HEK293 (cell line): ENCODE measurements around the gene PP2D1.

Experiments used
- BCL11B ChIP-seq: fragments of 450-650 bp; formaldehyde crosslinking; IDR thresholded peaks from 2 replicates; pipeline ENCODE4 v1.5.1; 2016; ENCODE audit warnings: low read depth, missing biosample characterization, missing genetic modification characterization
- KLF16 ChIP-seq: fragments of 450-650 bp; formaldehyde crosslinking; IDR thresholded peaks from 2 replicates; pipeline ENCODE4 v1.5.1; 2017; ENCODE audit warnings: missing biosample characterization, missing genetic modification characterization
- MZF1 ChIP-seq: fragments of 450-650 bp; formaldehyde crosslinking; IDR thresholded peaks from 2 replicates; pipeline ENCODE4 v1.5.1; 2017; ENCODE audit warnings: missing biosample characterization, missing genetic modification characterization, borderline replicate concordance
- OSR2 ChIP-seq: fragments of 450-650 bp; formaldehyde crosslinking; IDR thresholded peaks from 2 replicates; pipeline ENCODE4 v1.5.1; 2016; ENCODE audit warnings: missing biosample characterization, missing genetic modification characterization
- RBAK ChIP-seq: fragments of 450-650 bp; formaldehyde crosslinking; IDR thresholded peaks from 2 replicates; pipeline ENCODE4 v1.5.1; 2016; ENCODE audit warnings: missing biosample characterization, missing genetic modification characterization
- SP3 ChIP-seq: fragments of 450-650 bp; formaldehyde crosslinking; IDR thresholded peaks from 2 replicates; pipeline ENCODE4 v1.5.1; 2016; ENCODE audit warnings: missing biosample characterization, missing genetic modification characterization
- ZBTB21 ChIP-seq: fragments of 450-650 bp; formaldehyde crosslinking; IDR thresholded peaks from 2 replicates; pipeline ENCODE4 v1.5.1; 2017; ENCODE audit warnings: missing biosample characterization, missing genetic modification characterization
- ZNF350 ChIP-seq: fragments of 450-650 bp; formaldehyde crosslinking; IDR thresholded peaks from 2 replicates; pipeline ENCODE4 v1.5.0; 2017; ENCODE audit warnings: missing biosample characterization, mild to moderate bottlenecking, missing genetic modification characterization
- ZNF354C ChIP-seq: fragments of 450-650 bp; formaldehyde crosslinking; IDR thresholded peaks from 2 replicates; pipeline ENCODE4 v1.5.1; 2016; ENCODE audit warnings: missing biosample characterization, missing genetic modification characterization, low read depth, borderline replicate concordance
- ZNF391 ChIP-seq: fragments of 450-650 bp; formaldehyde crosslinking; IDR thresholded peaks from 2 replicates; pipeline ENCODE4 v1.5.1; 2016; ENCODE audit warnings: low read depth, missing biosample characterization, missing genetic modification characterization, borderline replicate concordance
- ZNF600 ChIP-seq: fragments of 450-650 bp; formaldehyde crosslinking; IDR thresholded peaks from 2 replicates; pipeline ENCODE4 v1.5.1; 2016; ENCODE audit warnings: missing biosample characterization, missing genetic modification characterization
- ZNF791 ChIP-seq: fragments of 450-650 bp; formaldehyde crosslinking; IDR thresholded peaks from 2 replicates; pipeline ENCODE4 v1.5.1; 2016; ENCODE audit warnings: missing biosample characterization, missing genetic modification characterization
- TF ChIP-seq, protein P1 (sequence below): fragments of 450-650 bp; formaldehyde crosslinking; IDR thresholded peaks from 2 replicates; pipeline ENCODE4 v1.5.1; 2016; ENCODE audit warnings: missing biosample characterization, missing genetic modification characterization
- TF ChIP-seq, protein P2 (sequence below): fragments of 450-650 bp; formaldehyde crosslinking; IDR thresholded peaks from 2 replicates; pipeline ENCODE4 v1.5.1; 2016; ENCODE audit warnings: missing biosample characterization, missing genetic modification characterization
- TF ChIP-seq, protein P3 (sequence below): fragments of 450-650 bp; formaldehyde crosslinking; IDR thresholded peaks from 2 replicates; pipeline ENCODE4 v1.5.1; 2016; ENCODE audit warnings: missing biosample characterization, missing genetic modification characterization, borderline replicate concordance
- TF ChIP-seq, protein P4 (sequence below): fragments of 450-650 bp; formaldehyde crosslinking; IDR thresholded peaks from 2 replicates; pipeline ENCODE4 v1.5.1; 2016; ENCODE audit warnings: missing biosample characterization, missing genetic modification characterization
- TF ChIP-seq, protein P5 (sequence below): fragments of 450-650 bp; formaldehyde crosslinking; IDR thresholded peaks from 2 replicates; pipeline ENCODE4 v1.5.1; 2016; ENCODE audit warnings: missing biosample characterization, missing genetic modification characterization
- TF ChIP-seq, protein P6 (sequence below): fragments of 450-650 bp; formaldehyde crosslinking; IDR thresholded peaks from 2 replicates; pipeline ENCODE4 v1.5.1; 2016; ENCODE audit warnings: missing biosample characterization, missing genetic modification characterization
- TF ChIP-seq, protein P7 (sequence below): sonication (generic); formaldehyde crosslinking; IDR thresholded peaks from 2 replicates; pipeline ENCODE4 v1.8.1; 2022; ENCODE audit warnings: mild to moderate bottlenecking, moderate library complexity, missing genetic modification reagents
- TF ChIP-seq, protein P8 (sequence below): fragments of 450-650 bp; formaldehyde crosslinking; IDR thresholded peaks from 2 replicates; pipeline ENCODE4 v1.5.1; 2017; ENCODE audit warnings: missing biosample characterization, missing genetic modification characterization

PP2D1 gene

DNA sequence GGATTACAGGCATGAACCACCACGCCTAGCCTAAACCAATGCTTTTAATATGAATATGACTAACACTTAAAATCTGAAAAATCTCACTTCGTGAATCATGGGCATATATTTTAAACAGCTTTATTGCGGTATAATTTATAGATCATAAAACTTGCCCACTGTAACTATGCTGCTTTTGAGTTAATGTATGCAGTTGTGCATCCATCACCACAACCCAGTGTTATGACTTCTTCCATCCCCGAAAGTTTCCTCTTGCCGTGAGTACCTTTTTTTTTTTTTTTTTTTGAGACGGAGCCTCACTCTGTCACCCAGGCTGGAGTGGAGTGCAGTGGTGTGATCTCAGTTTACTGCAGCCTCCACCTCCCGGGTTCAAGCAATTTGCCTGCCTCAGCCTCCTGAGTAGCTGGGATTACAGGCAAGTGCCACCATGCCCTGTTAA is 35.3 kb upstream of the PP2D1 start (continued):
- TF ChIP-seq, protein P1, sequence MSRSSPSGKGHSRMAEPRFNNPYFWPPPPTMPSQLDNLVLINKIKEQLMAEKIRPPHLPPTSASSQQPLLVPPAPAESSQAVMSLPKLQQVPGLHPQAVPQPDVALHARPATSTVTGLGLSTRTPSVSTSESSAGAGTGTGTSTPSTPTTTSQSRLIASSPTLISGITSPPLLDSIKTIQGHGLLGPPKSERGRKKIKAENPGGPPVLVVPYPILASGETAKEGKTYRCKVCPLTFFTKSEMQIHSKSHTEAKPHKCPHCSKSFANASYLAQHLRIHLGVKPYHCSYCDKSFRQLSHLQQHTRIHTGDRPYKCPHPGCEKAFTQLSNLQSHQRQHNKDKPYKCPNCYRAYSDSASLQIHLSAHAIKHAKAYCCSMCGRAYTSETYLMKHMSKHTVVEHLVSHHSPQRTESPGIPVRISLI (tag by site-specific recombination): peak; percentile 84; the same call in 1 of the 2 replicates
- TF ChIP-seq, protein P2, sequence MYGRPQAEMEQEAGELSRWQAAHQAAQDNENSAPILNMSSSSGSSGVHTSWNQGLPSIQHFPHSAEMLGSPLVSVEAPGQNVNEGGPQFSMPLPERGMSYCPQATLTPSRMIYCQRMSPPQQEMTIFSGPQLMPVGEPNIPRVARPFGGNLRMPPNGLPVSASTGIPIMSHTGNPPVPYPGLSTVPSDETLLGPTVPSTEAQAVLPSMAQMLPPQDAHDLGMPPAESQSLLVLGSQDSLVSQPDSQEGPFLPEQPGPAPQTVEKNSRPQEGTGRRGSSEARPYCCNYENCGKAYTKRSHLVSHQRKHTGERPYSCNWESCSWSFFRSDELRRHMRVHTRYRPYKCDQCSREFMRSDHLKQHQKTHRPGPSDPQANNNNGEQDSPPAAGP: no peak
- TF ChIP-seq, protein P3, sequence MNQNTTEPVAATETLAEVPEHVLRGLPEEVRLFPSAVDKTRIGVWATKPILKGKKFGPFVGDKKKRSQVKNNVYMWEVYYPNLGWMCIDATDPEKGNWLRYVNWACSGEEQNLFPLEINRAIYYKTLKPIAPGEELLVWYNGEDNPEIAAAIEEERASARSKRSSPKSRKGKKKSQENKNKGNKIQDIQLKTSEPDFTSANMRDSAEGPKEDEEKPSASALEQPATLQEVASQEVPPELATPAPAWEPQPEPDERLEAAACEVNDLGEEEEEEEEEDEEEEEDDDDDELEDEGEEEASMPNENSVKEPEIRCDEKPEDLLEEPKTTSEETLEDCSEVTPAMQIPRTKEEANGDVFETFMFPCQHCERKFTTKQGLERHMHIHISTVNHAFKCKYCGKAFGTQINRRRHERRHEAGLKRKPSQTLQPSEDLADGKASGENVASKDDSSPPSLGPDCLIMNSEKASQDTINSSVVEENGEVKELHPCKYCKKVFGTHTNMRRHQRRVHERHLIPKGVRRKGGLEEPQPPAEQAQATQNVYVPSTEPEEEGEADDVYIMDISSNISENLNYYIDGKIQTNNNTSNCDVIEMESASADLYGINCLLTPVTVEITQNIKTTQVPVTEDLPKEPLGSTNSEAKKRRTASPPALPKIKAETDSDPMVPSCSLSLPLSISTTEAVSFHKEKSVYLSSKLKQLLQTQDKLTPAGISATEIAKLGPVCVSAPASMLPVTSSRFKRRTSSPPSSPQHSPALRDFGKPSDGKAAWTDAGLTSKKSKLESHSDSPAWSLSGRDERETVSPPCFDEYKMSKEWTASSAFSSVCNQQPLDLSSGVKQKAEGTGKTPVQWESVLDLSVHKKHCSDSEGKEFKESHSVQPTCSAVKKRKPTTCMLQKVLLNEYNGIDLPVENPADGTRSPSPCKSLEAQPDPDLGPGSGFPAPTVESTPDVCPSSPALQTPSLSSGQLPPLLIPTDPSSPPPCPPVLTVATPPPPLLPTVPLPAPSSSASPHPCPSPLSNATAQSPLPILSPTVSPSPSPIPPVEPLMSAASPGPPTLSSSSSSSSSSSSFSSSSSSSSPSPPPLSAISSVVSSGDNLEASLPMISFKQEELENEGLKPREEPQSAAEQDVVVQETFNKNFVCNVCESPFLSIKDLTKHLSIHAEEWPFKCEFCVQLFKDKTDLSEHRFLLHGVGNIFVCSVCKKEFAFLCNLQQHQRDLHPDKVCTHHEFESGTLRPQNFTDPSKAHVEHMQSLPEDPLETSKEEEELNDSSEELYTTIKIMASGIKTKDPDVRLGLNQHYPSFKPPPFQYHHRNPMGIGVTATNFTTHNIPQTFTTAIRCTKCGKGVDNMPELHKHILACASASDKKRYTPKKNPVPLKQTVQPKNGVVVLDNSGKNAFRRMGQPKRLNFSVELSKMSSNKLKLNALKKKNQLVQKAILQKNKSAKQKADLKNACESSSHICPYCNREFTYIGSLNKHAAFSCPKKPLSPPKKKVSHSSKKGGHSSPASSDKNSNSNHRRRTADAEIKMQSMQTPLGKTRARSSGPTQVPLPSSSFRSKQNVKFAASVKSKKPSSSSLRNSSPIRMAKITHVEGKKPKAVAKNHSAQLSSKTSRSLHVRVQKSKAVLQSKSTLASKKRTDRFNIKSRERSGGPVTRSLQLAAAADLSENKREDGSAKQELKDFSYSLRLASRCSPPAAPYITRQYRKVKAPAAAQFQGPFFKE (tag by site-specific recombination): no peak
- TF ChIP-seq, protein P4, sequence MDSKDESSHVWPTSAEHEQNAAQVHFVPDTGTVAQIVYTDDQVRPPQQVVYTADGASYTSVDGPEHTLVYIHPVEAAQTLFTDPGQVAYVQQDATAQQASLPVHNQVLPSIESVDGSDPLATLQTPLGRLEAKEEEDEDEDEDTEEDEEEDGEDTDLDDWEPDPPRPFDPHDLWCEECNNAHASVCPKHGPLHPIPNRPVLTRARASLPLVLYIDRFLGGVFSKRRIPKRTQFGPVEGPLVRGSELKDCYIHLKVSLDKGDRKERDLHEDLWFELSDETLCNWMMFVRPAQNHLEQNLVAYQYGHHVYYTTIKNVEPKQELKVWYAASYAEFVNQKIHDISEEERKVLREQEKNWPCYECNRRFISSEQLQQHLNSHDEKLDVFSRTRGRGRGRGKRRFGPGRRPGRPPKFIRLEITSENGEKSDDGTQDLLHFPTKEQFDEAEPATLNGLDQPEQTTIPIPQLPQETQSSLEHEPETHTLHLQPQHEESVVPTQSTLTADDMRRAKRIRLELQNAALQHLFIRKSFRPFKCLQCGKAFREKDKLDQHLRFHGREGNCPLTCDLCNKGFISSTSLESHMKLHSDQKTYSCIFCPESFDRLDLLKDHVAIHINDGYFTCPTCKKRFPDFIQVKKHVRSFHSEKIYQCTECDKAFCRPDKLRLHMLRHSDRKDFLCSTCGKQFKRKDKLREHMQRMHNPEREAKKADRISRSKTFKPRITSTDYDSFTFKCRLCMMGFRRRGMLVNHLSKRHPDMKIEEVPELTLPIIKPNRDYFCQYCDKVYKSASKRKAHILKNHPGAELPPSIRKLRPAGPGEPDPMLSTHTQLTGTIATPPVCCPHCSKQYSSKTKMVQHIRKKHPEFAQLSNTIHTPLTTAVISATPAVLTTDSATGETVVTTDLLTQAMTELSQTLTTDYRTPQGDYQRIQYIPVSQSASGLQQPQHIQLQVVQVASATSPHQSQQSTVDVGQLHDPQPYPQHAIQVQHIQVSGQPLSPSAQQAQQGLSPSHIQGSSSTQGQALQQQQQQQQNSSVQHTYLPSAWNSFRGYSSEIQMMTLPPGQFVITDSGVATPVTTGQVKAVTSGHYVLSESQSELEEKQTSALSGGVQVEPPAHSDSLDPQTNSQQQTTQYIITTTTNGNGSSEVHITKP: peak; percentile 80
- no peak for TF ChIP-seq KLF16
- no peak for TF ChIP-seq ZNF354C (tag by site-specific recombination)
- TF ChIP-seq RBAK (tag by site-specific recombination): no peak
- no peak for TF ChIP-seq ZNF350 (tag by site-specific recombination)
- TF ChIP-seq, protein P5, sequence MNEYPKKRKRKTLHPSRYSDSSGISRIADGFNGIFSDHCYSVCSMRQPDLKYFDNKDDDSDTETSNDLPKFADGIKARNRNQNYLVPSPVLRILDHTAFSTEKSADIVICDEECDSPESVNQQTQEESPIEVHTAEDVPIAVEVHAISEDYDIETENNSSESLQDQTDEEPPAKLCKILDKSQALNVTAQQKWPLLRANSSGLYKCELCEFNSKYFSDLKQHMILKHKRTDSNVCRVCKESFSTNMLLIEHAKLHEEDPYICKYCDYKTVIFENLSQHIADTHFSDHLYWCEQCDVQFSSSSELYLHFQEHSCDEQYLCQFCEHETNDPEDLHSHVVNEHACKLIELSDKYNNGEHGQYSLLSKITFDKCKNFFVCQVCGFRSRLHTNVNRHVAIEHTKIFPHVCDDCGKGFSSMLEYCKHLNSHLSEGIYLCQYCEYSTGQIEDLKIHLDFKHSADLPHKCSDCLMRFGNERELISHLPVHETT (tag by site-specific recombination): 0 out of 2 replicates have a peak, but pooled peaks have one; percentile 23
- no peak for TF ChIP-seq SP3 (tag by site-specific recombination)
- TF ChIP-seq OSR2 (tag by site-specific recombination): peak; percentile 54; the same call in 1 of the 2 replicates
- TF ChIP-seq BCL11B (tag by site-specific recombination): no peak
- TF ChIP-seq, protein P6, sequence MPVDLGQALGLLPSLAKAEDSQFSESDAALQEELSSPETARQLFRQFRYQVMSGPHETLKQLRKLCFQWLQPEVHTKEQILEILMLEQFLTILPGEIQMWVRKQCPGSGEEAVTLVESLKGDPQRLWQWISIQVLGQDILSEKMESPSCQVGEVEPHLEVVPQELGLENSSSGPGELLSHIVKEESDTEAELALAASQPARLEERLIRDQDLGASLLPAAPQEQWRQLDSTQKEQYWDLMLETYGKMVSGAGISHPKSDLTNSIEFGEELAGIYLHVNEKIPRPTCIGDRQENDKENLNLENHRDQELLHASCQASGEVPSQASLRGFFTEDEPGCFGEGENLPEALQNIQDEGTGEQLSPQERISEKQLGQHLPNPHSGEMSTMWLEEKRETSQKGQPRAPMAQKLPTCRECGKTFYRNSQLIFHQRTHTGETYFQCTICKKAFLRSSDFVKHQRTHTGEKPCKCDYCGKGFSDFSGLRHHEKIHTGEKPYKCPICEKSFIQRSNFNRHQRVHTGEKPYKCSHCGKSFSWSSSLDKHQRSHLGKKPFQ (tag by site-specific recombination): peak; percentile 83; the same call in 1 of the 2 replicates
- TF ChIP-seq ZNF391: no peak
- no peak for TF ChIP-seq ZBTB21 (tag by site-specific recombination)
- TF ChIP-seq, protein P7, sequence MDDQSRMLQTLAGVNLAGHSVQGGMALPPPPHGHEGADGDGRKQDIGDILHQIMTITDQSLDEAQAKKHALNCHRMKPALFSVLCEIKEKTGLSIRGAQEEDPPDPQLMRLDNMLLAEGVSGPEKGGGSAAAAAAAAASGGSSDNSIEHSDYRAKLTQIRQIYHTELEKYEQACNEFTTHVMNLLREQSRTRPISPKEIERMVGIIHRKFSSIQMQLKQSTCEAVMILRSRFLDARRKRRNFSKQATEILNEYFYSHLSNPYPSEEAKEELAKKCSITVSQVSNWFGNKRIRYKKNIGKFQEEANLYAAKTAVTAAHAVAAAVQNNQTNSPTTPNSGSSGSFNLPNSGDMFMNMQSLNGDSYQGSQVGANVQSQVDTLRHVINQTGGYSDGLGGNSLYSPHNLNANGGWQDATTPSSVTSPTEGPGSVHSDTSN (CRISPR knock-in tag): no peak
- TF ChIP-seq MZF1 (tag by site-specific recombination): 0 out of 2 replicates have a peak, but pooled peaks have one; percentile 15
- TF ChIP-seq ZNF791 (tag by site-specific recombination): no peak
- TF ChIP-seq ZNF600: peak; percentile 95
- TF ChIP-seq, protein P8, sequence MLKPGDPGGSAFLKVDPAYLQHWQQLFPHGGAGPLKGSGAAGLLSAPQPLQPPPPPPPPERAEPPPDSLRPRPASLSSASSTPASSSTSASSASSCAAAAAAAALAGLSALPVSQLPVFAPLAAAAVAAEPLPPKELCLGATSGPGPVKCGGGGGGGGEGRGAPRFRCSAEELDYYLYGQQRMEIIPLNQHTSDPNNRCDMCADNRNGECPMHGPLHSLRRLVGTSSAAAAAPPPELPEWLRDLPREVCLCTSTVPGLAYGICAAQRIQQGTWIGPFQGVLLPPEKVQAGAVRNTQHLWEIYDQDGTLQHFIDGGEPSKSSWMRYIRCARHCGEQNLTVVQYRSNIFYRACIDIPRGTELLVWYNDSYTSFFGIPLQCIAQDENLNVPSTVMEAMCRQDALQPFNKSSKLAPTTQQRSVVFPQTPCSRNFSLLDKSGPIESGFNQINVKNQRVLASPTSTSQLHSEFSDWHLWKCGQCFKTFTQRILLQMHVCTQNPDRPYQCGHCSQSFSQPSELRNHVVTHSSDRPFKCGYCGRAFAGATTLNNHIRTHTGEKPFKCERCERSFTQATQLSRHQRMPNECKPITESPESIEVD (tag by site-specific recombination): peak; percentile 89
